ENCODE data around the gene MCM7.
"Not testable (repeated sequence)": the region's sequence is repeated elsewhere in the genome, so short reads cannot be mapped to it uniquely, and the experiment has no call there.

The MCM7 gene

DNA sequence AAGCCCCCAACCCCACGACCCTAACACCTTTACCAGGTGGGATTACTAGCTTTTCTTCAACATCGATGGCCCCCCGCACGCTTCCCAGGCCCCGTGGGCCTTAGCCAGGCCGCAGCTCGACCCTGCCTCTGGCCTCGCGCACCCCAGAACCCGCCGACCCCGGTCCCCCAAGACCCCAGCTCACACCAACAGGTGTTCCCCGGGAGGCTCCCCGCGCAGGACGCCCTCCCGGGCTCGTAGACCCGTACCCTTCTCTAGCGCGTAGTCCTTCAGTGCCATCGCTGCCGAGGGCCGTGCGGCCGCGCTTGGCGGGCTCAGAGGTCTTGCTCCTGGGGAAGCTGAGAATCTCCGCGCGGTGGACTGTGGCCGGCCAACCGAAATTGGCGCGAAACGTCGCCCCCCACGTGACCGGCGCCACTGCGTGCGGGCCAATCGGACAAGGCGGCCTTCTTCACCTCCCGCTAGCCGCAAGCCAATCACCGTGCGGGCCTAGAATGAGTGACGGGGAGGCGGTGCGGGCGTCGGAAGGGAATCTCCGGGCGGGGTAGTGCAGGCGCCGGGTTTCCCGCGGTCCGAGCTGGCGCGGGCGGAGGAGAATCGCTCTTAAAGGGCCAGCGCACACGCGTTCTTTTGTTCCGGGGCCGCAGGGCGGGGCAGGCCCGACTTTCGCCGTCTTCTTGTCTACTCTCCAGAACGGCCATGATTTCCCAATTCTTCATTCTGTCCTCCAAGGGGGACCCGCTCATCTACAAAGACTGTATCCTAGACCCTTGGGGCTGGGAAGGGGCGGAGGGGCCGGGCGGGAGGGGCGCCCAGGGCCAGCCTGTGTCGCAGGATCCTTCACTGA, at the start of gene MCM7, which contains the start of gene AP4M1:
MCM7 (minus strand) TSS at position 382 of the 847 bp plus-strand sequence; CDS start at position 279, 103 bp downstream.
AP4M1 (plus strand) TSS at position 628 of the 847 bp plus-strand sequence; CDS start at position 700, 72 bp downstream.
- Histone ChIP-seq H3K9me3 (replicated peaks in 1 of 11) (no peaks in the 10 kb centered on the region), H3K4me3 (peak within 1 kb of the TSS; percentile 77 to 97 (median 86)), H3K27me3 (no peaks in the 10 kb centered on the region), H4K20me1 (peaks cover 0 to 44% (median 38%) of the 10 kb centered on the region in 11 experiments; a peak in 17 of 22 replicates), H3K36me3 (peaks cover 61 to 75% (median 69%) of the 10 kb centered on the region in 11 experiments), H3K4me2 (peak within 1 kb of the TSS; percentile 87 to 99 (median 94)), H3K9ac (peak within 1 kb of the TSS; percentile 79 to 99 (median 97)), H3K27ac (peak within 1 kb of the TSS; percentile 65 to 99 (median 96)), H3K4me1 (peaks cover 28 to 59% (median 47%) of the 10 kb centered on the region in 10 experiments)
- TF ChIP-seq Cebpa-rat (IDR thresholded peaks at IDR 0.05): no peak

- Histone ChIP-seq H3K36me3 (peaks cover 12 to 35% (median 23%) of the 10 kb centered on the region in 11 experiments), H3K4me3 (peak within 1 kb of the TSS; percentile 84 to 94 (median 90)), H3K4me1 (peaks cover 42 to 52% (median 48%) of the 10 kb centered on the region in 10 experiments), H3K9ac (peak within 1 kb of the TSS; percentile 81 to 91 (median 88)), H3K27me3 (no peaks in the 10 kb centered on the region), H3K27ac (peak within 1 kb of the TSS; percentile 75 to 93 (median 85)), H3K9me3 (replicated peaks in 1 of 11) (no peaks in the 10 kb centered on the region), H4K20me1 (peaks cover 1 to 19% (median 10%) of the 10 kb centered on the region in 11 experiments; a peak in 17 of 22 replicates), H3K4me2 (peak within 1 kb of the TSS; percentile 85 to 99 (median 96))
- TF ChIP-seq Cebpa-rat (IDR thresholded peaks at IDR 0.05): no peak
Measured at GRCh38 chr7:100148559-100149328, 47.5 kb upstream of the MCM7 start, which contains the start of gene LAMTOR4. Gene LAMTOR4 (plus strand): TSS chr7:100148918. CDS start chr7:100148973, 55 bp downstream.

DNA sequence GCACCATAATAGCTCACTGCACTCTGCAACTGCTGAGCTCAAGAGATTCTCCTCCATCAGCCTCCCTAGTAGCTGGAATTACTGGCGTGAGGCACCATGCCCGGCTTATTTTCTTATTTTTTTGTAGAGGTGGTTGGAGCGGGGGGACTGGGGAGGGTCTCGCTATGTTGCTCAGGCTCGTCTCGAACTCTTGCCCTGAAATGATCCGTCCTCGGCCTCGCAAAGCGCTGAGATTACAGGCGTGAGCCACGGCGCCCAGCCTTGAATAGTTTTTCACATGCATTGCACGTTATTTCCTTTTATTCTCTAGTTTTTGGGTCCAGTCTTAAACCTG, 47.0 kb upstream of the MCM7 start:
- no peaks in the 10 kb centered on the region for H3K9me3 ChIP-seq (replicated peaks in 1 of 11)
- no peak for TF ChIP-seq Cebpa-rat (IDR thresholded peaks at IDR 0.05)
- peaks cover 37 to 48% (median 43%) of the 10 kb centered on the region in 10 experiments for H3K4me1 ChIP-seq
- H3K4me2 ChIP-seq: peak overlapping the region; percentile 63 to 99 (median 76)
- peak overlapping the region; percentile 38 to 91 (median 87); a peak in 19 of 22 replicates for H3K9ac ChIP-seq
- peak overlapping the region; percentile 84 to 94 (median 90); a peak in 18 of 20 replicates for H3K4me3 ChIP-seq
- H3K36me3 ChIP-seq: peaks cover 6 to 29% (median 17%) of the 10 kb centered on the region in 11 experiments
- peaks cover 0 to 13% (median 5%) of the 10 kb centered on the region in 11 experiments; a peak in 16 of 22 replicates for H4K20me1 ChIP-seq
- H3K27me3 ChIP-seq: no peaks in the 10 kb centered on the region
- H3K27ac ChIP-seq: peak overlapping the region in 10 of 11 experiments; percentile 15 to 93 (median 85); a peak in 19 of 22 replicates

DNA sequence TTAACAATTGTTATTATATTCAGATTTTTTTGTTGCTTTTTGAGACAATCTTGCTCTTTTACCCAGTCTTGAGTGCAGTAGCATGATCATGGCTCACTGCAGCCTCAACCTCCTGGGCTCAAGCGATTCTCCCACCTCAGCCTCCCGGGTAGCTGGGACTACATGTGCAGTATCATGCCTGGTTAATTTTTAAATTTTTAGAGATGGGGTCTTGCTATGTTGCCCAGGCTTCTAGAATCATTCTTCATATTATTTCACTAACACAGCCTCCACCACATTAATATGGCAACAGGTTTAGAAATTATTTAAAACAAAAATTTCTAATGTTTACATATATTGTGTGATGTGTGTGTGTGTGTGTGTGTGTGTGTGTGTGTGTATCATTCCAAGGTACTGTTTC, 46.1 kb upstream of the MCM7 start:
- Histone ChIP-seq H3K9me3 (replicated peaks in 1 of 11) (no peaks in the 10 kb centered on the region), H3K9ac (no peak overlapping the region), H3K36me3 (peaks cover 0 to 23% (median 10%) of the 10 kb centered on the region in 11 experiments; a peak in 15 of 22 replicates), H3K27ac (no peak overlapping the region), H3K4me1 (peaks cover 31 to 48% (median 40%) of the 10 kb centered on the region in 10 experiments), H4K20me1 (peaks cover 0 to 7% (median 0%) of the 10 kb centered on the region in 11 experiments; a peak in 3 of 22 replicates), H3K4me2 (no peak overlapping the region), H3K27me3 (no peaks in the 10 kb centered on the region), H3K4me3 (no peak overlapping the region)
- no peak for TF ChIP-seq Cebpa-rat (IDR thresholded peaks at IDR 0.05)

DNA sequence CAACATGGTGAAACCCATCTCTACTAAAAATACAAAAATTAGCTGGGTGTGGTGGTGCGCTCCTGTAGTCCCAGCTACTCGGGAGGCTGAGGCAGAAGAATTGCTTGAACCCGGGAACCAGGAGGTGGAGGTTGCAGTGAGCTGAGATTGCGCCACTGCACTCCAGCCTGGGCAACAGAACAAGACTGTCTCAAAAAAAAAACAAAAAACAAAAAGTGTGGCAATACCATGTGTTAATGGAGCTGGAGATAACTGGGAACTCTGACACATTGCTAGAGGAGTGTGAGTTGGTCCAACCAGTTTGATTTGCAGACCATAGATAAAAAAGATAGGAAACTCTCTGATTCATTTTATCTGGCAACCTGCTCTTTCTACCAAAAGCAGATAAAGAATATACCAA, 45.2 kb upstream of the MCM7 start:
- not testable (repeated sequence) for H3K4me2 ChIP-seq; H3K27ac ChIP-seq; H3K9ac ChIP-seq; H3K27me3 ChIP-seq; H3K9me3 ChIP-seq (replicated peaks in 1 of 11); H4K20me1 ChIP-seq; H3K4me3 ChIP-seq
- 0 out of 22 replicates have a peak, but pooled peaks of 1 of the 11 experiments have one; percentile 17 for TF ChIP-seq Cebpa-rat (IDR thresholded peaks at IDR 0.05)
- peaks cover 0 to 15% (median 9%) of the 10 kb centered on the region in 11 experiments; a peak in 9 of 22 replicates for H3K36me3 ChIP-seq
- peaks cover 31 to 48% (median 40%) of the 10 kb centered on the region in 10 experiments for H3K4me1 ChIP-seq

- Histone ChIP-seq H3K27ac (peak overlapping the region in 8 of 11 experiments; percentile 27 to 85 (median 75); a peak in 14 of 22 replicates), H4K20me1 (no peaks in the 10 kb centered on the region), H3K9me3 (replicated peaks in 1 of 11) (no peaks in the 10 kb centered on the region), H3K9ac (peak overlapping the region in 5 of 11 experiments; percentile 35 to 72 (median 60); a peak in 6 of 22 replicates), H3K4me2 (peak overlapping the region in 9 of 11 experiments; percentile 59 to 91 (median 78); a peak in 15 of 22 replicates), H3K4me1 (peaks cover 22 to 59% (median 40%) of the 10 kb centered on the region in 10 experiments), H3K27me3 (no peaks in the 10 kb centered on the region), H3K4me3 (no peak overlapping the region), H3K36me3 (no peaks in the 10 kb centered on the region)
- peak in 2 of 11 experiments; percentile 32 to 56; a peak in 2 of 22 replicates for TF ChIP-seq Cebpa-rat (IDR thresholded peaks at IDR 0.05)
Measured at GRCh38 chr7:100142461-100142860, 41.3 kb upstream of the MCM7 start.

DNA sequence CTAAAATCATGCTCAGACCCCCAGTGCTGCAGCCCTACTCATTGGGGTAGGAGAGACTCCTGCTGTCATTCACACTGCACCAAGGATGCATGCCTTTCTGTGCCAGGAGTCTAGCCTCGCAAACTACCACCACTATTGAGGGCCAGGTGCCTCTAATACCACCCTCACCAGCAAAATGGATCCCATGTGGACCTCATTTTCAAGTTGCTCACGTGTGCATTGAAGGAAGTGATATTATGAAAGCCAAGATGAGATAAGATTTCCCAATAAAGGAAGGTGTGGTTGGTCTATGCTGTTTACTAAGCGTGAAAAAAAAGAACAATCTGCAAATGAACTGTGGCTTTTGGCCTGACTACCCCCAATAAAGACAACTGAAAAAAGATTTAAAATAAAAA, 40.4 kb upstream of the MCM7 start:
- no peaks in the 10 kb centered on the region for H3K27me3 ChIP-seq
- H3K36me3 ChIP-seq: no peaks in the 10 kb centered on the region
- TF ChIP-seq Cebpa-rat (IDR thresholded peaks at IDR 0.05): peak in 7 of 11 experiments; percentile 13 to 54 (median 38); a peak in 3 of 22 replicates
- peak overlapping the region in 9 of 11 experiments; percentile 37 to 72 (median 54); a peak in 14 of 22 replicates for H3K9ac ChIP-seq
- no peaks in the 10 kb centered on the region for H4K20me1 ChIP-seq
- peak overlapping the region in 10 of 11 experiments; percentile 3 to 85 (median 71); a peak in 17 of 22 replicates for H3K27ac ChIP-seq
- peak overlapping the region; percentile 33 to 91 (median 77); a peak in 21 of 22 replicates for H3K4me2 ChIP-seq
- H3K4me3 ChIP-seq: 0 out of 20 replicates have a peak overlapping the region, but pooled peaks of 1 of the 10 experiments have one; percentile 18
- H3K4me1 ChIP-seq: peaks cover 23 to 59% (median 40%) of the 10 kb centered on the region in 10 experiments
- H3K9me3 ChIP-seq (replicated peaks in 1 of 11): no peaks in the 10 kb centered on the region

All from BLaER1 treated with 17β-estradiol and CSF1 and Interleukin-3, amounts not matched to agents 10 nM and 100 nM (cell line).